Left hindlimb (tissue), 1 donor: ENCODE measurements around the gene NCAPG2.
"Not testable (repeated sequence)": the region's sequence is repeated elsewhere in the genome, so short reads cannot be mapped to it uniquely, and the experiment has no call there.

Source experiments
- DNase-seq: peaks from one replicate; pipeline ENCODE4 v3.0.0-alpha.2; 2018

NCAPG2 gene

DNA sequence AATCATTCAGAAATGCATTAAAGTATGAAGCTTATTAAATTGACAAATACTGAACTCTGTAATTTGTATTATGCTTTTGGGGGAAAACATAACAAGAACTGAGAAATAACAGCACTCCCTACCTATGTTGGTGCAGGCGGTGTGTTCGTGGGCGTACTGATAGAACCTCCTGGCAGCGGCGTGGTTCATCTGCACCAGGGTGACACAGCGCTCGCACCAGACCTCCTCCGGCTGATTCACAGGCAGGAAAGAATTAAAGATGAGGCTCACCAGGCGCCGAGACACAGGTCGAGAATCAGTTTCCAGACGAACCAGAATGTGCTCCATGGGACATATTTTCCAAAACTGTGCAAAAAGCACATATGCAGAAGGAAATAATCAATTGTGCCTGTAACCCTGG is 40.2 kb downstream of the NCAPG2 start:
- DNase-seq = no peak

DNA sequence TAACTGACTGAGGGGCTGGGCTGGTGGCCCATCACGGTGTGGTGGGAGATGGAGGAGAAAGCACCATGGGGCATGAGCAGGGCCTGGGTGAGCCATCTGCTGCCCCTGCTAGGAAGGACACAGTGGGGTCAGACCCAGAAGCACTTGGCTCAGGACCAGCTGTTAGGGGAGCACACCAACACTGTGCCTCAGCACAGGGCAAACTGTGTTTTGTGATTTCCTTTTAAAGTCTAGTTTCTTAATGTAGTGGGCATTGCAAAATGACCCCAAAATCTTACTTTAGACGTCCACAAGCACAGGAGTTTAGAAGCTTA is 41.2 kb downstream of the NCAPG2 start:
- no peak for DNase-seq

DNA sequence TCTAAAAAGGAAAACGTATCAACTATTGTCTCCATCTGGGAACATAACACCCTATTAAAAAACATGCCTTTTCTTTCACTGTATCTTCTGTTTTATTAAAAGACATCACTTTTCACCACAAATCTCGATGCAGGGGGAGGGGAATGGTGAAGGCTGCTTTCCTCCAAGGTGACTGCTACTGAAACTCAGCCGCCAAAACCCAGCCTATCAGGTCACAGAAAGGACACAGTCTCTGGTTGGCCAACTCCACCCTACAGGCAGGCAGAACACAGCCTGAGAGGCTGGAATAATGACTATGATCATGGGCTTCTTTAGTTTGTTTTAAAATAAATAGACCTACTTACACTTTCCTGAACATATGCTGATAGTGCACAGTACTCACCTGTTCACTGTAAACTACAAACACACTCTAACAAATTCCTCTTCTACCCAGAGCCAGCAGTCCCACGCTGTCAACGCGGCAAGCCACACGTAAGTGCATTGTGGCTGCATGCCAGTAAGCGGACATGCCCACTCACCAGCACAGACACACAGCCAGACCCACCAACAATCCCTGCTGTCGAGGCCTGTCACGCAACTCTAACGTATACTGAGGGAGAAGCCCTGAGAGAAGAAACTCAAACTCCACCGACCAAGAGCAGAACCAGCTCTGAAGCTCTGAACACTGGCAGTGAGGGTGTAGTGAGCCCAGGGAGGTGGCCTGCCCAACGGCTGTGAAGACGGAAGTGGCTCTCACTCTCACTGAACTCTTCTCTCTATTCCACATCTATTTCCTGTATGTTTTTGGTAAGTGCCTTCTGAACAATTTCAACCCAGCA is 41.8 kb downstream of the NCAPG2 start:
- no peak for DNase-seq

DNA sequence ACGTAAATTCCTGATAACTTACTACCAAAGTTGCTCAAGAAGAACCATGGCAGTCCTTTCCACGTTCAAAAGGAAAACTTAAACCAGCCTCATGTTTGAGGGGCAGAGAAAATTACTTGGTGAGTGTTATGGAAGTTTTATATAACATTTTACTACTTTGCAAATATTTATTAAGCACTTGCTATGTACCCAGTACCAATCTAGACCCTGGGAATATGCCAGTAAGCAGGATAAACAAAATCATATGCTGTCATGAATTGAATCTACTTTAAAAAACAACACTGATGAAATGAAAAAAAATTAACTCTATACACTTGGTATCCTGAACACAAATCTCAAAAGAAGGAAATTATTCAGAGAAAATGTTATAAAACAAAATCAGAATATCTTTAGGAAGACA is 46.1 kb downstream of the NCAPG2 start:
- no peak for DNase-seq

DNA sequence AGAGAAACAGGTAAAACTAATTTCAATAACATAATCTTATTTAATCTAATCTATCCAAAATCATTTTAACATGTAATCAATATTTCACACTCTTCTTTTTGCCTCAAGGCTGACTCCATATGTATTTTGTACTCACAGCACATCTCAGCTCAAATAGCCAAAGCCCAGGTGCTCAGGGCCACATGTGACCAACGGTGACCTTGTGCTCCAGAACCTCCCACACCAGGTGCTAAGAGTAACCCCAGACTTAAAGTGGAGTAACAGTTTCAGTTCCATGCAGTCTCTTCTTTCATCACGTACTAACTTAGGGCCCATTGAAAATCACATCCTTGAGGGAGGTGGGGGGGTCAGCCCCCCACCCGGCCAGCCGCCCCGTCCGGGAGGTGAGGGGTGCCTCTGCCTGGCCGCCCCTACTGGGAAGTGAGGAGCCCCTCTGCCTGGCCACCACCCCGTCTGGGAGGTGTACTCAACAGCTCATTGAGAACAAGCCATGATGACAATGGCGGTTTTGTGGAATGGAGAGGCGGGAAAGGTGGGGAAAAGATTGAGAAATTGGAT is 47.3 kb downstream of the NCAPG2 start:
- no peak for DNase-seq

DNA sequence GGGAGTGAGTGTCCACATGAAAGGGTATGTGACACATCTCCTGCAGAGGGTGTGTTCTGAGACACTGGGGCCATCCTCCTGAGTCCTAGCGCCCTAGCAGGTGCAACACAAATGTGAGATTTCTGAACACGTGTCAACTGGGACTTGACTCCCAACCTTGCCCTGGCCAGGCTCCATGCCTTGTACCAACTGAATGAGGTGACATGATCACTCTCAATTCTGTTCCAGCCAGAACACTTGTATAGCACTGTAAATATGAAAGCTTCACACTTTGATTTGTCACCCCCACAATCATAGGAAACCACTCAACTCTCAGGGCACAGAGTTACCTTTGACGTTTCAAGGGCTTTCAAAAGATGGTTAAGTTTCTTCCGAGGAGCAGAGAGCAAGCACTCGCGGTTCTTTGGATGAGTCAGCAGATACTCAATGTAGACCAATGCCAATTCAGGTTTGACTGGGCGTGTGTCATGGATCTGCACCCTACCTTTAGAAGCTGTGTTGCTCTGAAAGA is 48.6 kb downstream of the NCAPG2 start:
- no peak for DNase-seq

DNA sequence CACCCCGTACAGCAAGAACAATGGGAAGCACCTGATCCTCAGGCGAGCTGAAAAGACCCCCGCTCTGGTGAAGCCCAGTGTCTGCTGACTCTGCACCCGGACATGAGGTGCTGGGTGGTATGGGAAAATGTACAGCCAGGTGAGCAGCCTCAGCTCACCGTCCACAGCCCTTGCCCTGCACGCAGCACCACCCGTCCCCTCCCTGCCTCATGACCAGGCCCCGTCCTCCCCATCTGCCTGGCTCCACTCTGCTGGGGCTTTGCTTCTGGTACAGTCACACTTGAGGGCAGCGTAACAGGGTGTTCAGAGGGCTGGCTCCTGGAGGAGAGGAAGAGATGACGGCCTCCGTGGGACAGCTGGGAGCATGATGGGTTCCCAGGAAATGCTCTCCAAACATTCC is 49.1 kb downstream of the NCAPG2 start:
- no peak for DNase-seq

DNA sequence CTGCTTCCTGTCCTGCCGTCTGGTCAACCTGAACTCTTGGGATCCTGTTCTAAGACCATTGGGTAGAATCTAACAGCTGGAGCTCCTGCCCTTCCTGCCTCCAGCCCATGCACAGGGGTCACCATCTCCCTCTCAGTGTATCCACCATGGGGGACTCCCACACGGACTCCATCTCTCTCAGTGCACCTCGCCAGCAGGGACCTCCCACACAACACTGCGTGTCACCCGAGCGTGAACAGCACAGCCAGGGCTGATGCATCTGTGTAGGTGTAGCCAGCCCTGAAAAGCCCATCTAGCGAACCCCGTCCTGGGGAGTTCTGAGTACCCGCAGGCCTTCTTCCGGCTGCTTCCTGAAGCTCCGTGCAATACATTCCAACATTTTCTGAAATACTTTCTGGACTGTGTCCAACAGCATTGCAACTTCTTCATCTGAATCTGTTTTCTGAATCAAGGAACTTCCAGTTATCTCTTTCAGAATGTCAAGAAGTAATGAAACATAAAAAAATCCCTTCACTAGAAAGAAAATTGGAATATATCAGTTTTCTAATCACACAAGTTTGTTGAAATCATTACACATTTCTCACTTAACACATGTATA is 52.5 kb downstream of the NCAPG2 start:
- DNase-seq = no peak

DNA sequence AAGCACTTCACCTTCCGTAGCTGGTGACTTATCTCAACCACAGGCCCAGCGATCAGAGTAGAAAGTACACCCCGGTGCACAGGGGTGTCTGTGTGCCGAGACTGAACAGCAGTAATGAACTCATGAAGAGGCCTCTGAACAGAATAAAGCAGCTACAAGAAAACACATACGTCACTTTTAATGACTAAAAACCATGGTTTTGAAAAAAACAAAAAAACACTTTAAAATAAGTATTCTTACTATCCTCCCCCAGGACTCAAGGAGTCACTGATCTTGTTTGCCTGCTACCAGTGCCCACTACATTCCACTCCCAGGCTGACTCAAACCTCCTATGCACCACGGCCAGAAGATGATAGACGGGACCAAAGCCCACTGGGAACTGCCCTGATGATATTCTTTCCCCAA is 53.8 kb downstream of the NCAPG2 start:
- DNase-seq = no peak

DNA sequence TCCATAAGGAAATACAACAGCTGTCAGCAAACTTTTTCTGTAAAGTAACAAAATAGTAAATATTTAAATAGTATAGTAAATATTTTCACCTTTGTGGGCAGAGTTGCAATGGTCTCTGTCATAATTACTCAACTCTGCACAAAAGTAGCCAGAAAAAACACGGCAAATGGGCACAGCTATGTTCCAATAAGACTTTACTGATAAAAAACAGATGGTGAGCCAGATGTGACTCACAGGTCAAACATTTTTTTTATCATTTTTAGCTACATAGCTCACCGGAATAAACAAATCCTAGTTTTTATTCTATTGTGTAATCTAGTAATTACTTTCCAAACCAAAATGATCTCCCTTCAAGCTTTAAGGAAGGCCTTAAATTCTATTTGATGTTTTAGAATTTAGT is 55.3 kb downstream of the NCAPG2 start:
- no peak for DNase-seq

DNA sequence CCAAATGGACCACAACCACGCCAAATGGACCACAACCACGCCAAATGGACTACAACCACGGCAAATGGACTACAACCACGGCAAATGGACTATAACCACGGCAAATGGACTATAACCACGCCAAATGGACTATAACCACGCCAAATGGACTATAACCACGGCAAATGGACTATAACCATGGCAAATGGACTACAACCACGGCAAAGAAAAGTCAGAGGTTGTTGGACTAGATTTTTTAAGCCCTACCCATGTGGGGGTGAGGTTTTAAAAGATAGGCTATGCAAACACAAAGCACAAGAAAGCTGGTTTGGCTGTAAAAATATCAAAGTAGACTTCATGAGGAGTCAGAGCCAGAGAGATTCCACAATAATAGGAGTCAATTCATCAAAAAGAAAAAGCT is 55.8 kb downstream of the NCAPG2 start:
- DNase-seq = no peak

DNA sequence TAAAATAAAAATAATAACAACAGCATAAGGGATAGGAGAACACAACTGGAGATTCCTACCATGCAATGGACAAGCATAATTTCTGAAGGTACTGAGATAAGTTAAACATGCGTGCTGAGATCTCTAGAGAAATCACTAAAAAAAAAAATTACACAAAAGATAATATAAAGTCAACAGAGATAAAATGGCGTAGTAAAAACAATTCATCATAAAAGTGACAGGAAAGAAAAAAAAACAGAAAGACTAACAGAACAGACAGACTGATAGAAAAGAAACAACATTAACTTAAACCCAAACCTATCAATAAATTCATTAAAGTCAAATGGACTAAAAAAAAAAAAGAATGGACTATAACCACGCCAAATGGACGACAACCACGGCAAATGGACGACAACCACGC is 56.4 kb downstream of the NCAPG2 start:
- DNase-seq = no peak

DNA sequence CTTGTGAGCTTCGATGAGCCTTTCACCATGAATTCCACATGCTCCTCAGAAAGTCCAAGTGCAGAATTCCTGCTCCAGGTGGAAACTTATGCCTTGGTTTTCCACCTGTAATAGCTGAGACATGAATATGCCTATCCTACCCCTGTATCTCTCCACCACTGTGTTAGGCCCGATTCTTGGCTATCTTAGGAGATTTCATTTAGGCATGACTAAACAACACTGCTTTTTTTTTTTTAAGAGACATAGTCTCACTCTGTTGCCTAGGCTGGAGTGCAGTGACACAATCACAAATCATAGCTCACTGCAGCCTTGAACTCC is 57.2 kb downstream of the NCAPG2 start:
- no peak for DNase-seq

DNA sequence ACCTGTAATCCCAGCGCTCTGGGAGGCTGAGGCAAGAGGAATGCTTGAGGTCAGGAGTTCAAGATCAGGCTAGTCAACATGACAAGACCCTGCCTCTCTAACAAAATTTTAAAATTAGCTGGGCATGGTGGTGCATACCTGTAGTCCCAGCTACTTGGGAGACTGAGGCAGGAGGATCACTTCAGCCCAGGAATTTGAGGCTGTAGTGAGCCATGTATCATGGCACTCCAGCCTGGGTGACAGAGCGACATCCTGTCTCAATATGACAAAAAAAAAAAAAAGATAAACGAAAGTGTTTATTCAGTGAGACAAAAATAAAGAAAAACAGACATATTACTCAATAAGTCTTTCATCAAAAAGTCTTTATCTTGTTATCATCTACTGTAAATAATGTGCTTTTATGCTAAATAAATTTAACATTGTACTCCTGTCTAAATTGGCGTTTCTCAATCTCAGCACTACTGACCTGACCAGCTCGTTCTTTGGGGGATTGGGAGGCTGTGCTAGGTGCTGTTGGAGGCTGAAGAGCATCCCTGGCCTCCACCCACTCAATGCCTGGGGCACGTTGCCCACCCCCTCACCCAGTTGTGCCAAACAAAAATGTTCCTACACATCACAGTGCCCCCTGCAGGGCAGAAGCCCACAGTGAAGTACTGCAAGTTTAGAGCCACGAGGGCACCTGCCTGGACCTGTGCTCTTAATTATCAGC is 57.7 kb downstream of the NCAPG2 start:
- no peak for DNase-seq

DNA sequence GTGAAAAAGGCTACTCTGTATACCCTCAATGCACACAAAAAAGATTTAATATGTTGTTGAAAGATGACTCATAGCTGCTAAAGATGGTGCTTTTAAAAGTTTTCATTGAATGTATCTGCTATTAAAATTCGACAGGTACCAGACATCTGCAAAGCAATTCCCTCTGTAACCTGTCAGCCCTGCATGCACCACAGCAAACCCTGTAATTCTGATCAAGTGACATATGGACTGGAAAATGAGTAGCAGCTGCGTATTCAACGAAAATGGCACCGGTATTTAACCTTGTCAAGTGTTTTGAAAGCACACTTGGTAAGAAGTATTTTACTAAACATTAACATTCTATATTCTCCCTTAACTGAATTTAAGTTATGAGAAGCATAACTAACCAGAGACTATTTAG is 58.8 kb downstream of the NCAPG2 start:
- DNase-seq = no peak

DNA sequence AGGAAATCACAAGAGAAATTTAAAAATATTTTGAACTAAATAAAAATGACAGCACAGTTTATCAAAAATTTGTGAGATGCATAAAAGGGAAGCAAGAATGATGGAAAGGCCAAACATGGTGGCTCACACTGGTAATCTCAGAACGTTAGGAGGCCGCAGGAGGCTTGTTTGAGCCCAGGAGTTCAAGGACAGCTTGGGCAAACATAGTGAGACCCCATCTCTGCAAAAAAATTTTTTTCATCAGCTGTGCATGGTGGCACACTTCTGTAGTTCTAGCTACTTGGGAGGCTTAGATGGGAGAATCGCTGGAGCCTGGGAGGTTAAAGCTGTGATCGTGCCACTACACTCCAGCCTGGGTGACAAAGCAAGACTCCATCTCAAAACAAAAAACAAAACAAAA is 62.5 kb downstream of the NCAPG2 start:
- no peak for DNase-seq

DNA sequence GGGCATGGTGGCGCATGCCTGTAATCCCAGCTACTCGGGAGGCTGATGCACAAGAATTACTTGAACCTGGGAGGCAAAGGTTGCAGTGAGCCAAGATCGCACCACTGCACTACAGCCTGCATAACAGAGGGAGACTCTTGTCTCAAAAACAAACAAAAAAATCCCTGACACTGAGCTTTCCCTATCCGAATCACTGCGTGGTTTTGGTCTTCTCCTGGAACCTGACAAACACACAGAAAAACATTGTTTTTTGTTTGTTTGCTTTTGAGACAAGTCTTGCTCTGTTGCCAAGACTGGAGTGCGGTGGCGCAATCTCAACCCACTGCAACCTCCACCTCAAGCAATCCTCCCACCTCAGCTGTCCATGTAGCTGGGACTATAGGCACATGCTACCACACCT is 66.6 kb downstream of the NCAPG2 start:
- DNase-seq = no peak

DNA sequence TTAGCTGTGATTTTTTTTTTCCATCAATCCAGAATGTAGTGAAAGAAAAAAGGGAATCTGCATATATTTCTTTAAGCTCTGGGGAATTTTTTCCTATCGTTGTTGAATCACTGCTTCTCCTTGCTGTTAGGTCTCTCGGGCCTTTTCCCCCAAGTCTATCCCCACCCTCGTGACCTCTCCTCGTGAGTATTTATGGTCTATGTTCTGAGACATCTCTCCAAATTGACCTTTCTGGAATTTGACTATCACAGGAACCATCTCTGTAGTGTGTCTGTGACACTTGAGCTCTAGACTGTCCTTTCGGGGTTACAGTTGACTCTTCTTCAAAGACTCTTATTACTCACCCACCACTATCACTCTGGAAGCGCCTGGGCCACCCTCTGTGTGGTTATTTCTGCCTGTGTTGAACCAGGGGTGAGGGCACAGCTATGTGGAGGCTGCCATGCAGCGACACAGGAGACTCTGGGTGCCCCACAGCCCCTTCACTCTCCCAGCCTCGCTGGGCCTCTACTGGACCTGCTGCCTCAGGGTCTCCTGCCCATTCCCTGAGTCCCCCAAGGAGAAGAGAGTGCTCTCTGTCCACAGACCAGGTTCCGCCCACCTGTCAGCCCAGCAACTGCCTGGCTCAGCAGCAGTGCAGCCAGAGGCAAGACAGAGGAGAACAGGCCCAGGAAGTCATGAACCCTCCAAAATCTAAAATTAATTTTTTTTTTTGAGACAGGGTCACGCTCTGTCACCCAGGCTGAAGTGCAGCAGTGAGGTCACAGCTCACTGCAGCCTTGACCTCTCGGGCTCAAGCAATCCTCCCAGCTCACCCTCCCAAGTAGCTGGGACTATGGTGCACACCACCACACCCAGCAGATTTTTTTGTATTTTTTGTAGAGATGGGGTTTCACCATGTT is 71.3 kb downstream of the NCAPG2 start:
- no peak for DNase-seq

DNA sequence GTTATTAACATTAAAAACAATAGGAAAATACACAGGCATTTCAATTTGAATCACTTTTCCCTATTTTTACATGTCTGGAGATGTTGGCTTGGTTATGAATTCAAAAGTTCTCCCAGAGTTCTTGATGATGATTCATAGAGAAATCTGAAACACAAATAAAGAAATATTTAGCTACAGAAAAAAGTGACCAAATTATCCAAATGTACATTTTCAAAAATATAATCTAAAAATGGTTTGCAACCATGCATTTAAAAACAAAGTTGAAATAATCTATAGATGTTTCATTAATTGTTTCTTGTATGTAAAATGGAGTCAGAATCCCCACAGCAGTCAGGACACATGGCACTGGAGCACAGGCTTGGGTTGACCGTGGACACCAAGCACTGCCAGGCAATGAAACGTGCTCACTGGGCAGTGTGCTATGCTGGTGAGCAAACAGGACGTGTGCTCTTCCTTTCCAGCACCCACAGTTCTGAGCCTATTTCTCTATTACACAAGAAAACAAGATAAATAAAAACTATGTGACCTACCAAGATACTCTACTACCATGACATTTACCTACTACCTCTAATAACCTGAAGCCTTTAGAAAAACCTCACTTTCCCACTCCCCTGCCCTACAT is 72.9 kb downstream of the NCAPG2 start:
- DNase-seq = no peak

DNA sequence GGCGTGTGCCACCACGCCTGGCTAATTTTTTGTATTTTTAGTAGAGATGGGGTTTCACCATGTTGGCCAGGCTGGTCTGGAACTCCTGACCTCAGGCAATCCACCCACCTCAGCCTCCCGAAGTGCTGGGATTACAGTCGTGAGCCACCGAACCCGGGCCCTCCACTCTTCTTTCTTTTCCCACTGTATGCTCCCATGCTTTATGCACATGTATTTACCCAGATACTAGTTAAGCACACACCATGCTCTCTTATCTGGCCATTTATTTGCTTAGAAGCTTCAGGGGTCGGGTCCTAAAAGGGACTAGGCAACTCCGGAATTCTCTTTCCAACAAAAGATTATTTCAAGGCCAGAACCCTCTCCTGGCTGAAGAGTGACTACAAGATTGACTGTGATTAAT is 78.3 kb downstream of the NCAPG2 start:
- not testable (repeated sequence) for DNase-seq

DNA sequence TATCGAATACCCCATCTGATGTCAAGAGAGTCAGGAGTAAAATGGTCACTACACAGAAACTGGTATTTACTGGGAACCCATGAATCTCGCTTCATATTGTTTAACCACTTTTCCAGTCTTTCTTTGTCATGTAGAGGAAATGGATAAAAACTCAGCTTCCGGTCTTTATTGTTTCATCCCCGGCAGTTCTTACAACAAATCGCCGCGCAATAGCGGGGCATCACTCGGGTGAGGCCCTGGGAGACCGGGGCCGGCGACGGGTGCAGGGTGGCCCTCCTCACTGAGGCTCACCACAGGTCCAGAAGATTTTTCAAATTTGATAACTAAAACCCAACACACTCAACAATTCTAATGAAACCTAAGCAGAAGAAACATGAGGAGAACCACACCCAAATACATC is 81.4 kb downstream of the NCAPG2 start:
- DNase-seq = no peak

DNA sequence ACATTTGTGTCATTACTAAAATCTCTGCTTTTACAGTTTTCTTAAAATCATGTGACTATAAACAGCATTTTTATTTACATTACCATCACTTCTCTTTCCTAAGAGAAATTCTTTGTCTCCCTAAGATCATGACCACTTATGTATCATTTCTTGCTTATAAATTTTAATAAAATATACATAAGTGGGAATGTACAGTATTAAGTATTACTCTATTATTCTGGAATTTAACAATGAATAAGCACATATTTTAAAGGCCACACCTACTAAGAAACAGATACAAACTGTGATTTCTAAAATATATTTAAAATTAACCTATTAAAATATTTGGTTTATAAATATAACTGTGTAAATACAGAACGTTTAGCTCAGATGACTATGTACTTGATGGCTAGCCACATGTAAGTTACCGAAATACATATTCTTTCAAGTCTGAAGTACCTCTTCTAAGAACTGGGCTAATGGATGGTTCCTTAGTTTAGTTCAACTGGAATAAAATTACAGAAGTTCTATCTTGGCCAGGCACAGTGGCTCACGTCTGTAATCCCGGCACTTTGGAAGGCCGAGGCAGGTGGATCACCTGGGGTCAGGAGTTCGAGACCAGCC is 83.7 kb downstream of the NCAPG2 start:
- no peak for DNase-seq
